ENCODE measurements around the gene ZNF407.

GRCh38 chr18:74549591-74550104 is 48.0 kb upstream of the ZNF407 start:
- TF ChIP-seq, protein P1, sequence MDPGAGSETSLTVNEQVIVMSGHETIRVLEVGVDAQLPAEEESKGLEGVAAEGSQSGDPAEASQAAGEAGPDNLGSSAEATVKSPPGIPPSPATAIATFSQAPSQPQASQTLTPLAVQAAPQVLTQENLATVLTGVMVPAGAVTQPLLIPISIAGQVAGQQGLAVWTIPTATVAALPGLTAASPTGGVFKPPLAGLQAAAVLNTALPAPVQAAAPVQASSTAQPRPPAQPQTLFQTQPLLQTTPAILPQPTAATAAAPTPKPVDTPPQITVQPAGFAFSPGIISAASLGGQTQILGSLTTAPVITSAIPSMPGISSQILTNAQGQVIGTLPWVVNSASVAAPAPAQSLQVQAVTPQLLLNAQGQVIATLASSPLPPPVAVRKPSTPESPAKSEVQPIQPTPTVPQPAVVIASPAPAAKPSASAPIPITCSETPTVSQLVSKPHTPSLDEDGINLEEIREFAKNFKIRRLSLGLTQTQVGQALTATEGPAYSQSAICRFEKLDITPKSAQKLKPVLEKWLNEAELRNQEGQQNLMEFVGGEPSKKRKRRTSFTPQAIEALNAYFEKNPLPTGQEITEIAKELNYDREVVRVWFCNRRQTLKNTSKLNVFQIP (CRISPR knock-in tag; IDR thresholded peaks at IDR 0.05; ENCODE audit: borderline replicate concordance, low read depth): no peak
- TF ChIP-seq ZNF8 (CRISPR knock-in tag; IDR thresholded peaks at IDR 0.05) (no peak), TCF4 (CRISPR knock-in tag; IDR thresholded peaks at IDR 0.05; ENCODE audit: borderline replicate concordance) (no peak), ZFP30 (CRISPR knock-in tag; IDR thresholded peaks at IDR 0.05) (no peak), ISL1 (CRISPR knock-in tag; IDR thresholded peaks at IDR 0.05) (no peak)
- TF ChIP-seq, protein P2, sequence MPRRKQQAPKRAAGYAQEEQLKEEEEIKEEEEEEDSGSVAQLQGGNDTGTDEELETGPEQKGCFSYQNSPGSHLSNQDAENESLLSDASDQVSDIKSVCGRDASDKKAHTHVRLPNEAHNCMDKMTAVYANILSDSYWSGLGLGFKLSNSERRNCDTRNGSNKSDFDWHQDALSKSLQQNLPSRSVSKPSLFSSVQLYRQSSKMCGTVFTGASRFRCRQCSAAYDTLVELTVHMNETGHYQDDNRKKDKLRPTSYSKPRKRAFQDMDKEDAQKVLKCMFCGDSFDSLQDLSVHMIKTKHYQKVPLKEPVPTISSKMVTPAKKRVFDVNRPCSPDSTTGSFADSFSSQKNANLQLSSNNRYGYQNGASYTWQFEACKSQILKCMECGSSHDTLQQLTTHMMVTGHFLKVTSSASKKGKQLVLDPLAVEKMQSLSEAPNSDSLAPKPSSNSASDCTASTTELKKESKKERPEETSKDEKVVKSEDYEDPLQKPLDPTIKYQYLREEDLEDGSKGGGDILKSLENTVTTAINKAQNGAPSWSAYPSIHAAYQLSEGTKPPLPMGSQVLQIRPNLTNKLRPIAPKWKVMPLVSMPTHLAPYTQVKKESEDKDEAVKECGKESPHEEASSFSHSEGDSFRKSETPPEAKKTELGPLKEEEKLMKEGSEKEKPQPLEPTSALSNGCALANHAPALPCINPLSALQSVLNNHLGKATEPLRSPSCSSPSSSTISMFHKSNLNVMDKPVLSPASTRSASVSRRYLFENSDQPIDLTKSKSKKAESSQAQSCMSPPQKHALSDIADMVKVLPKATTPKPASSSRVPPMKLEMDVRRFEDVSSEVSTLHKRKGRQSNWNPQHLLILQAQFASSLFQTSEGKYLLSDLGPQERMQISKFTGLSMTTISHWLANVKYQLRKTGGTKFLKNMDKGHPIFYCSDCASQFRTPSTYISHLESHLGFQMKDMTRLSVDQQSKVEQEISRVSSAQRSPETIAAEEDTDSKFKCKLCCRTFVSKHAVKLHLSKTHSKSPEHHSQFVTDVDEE (CRISPR knock-in tag; IDR thresholded peaks at IDR 0.05): no peak
